Cardiac fibroblast (primary cell): Measurements from ENCODE around the gene PJVK.

Source experiments
- DNase-seq, 2 donors: peaks; one replicate each; pipeline versions ENCODE4 v3.0.0 to v3.0.0-alpha.2; 2010; ENCODE audit warnings: low read depth in 2 of 2
- H3K4me3 ChIP-seq, 2 donors: replicated peaks in 1 of 2; 1 replicate in 1 of 2; 2 replicates in 1 of 2; pipeline ENCODE4 v1.5.1; 2011; ENCODE audit warnings: low read depth in 2 of 2, low read length in 2 of 2, mild to moderate bottlenecking in 2 of 2, moderate library complexity in 1 of 2
- CTCF ChIP-seq: IDR thresholded peaks from one replicate; pipeline ENCODE4 v1.5.1; 2011; ENCODE audit warnings: low read depth, mild to moderate bottlenecking, low read length, inconsistent platforms

The PJVK gene

GRCh38 chr2:178474560-178474959 is 23.4 kb downstream of the PJVK start:
- no peak overlapping the region for H3K4me3 ChIP-seq
- no peak for DNase-seq
- TF ChIP-seq CTCF, result no peak

- no peak for DNase-seq
- TF ChIP-seq CTCF, result no peak
- H3K4me3 ChIP-seq, result no peak overlapping the region
Measured at GRCh38 chr2:178476477-178476876, 25.3 kb downstream of the PJVK start.

GRCh38 chr2:178477443-178478129 is 26.4 kb downstream of the PJVK start:
- peak overlapping the region; percentile 56 to 71 for H3K4me3 ChIP-seq
- DNase-seq, result peak in 1 of 2 donors; percentile 4
- no peak for TF ChIP-seq CTCF

- TF ChIP-seq CTCF, result no peak
- peak; percentile 23 to 30 for DNase-seq
- peak overlapping the region; percentile 56 to 71 for H3K4me3 ChIP-seq
Measured at GRCh38 chr2:178478130-178478438, 26.9 kb downstream of the PJVK start.

- TF ChIP-seq CTCF, result peak; percentile 81
- H3K4me3 ChIP-seq, result peak within 1 kb of the TSS; percentile 56 to 71
- DNase-seq, result peak; percentile 78 to 85
Measured at GRCh38 chr2:178478439-178479274, 27.5 kb downstream of the PJVK start, which contains the start of gene FKBP7. Gene FKBP7, minus strand, starts transcription at chr2:178478600. Its CDS starts 101 bp downstream, at chr2:178478499.

- H3K4me3 ChIP-seq, result peak overlapping the region; percentile 56 to 71
- TF ChIP-seq CTCF, result no peak
- DNase-seq, result no peak
Measured at GRCh38 chr2:178479275-178479616, 28.1 kb downstream of the PJVK start.
